ENCODE data around the gene ALG1. TPM values are rescaled to one million over a fixed set of nuclear protein-coding genes. Genes with fewer than 3 reads are reported as not detected.

The ALG1 gene
- total and polyA plus RNA-seq, 2 of the 13 experiments (the other 11 are each of a cell fraction or from before 2014, with no cell fraction given) = 43.3 to 75.6 TPM

DNA sequence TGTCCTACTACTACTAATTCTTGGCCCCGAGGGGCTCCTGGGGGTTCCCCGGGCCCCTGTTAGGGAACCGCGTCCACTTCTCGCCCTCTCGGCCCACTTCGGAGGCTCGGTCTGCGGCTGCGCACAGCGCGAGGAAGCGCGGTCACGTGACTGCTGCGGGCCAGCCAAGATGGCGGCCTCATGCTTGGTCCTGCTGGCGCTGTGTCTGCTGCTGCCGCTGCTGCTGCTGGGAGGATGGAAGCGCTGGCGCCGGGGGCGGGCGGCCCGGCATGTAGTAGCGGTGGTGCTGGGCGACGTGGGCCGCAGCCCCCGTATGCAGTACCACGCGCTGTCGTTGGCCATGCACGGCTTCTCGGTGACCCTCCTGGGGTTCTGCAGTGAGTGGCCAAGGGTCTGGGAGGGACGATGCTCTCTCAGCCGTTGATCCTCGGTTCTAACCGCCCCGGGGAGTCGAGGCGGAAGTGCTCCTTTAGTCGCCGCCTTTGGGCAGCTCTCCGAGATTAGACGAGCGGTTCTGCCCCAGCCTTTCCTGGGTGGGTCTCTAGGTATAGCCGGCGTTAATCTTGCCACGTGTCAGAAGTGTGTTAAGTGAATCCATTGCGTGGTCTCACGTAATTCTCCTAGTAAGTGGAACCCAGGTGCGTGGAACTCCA is at the start of gene ALG1 (continued):
- peak; percentile 84 for TF ChIP-seq AGO2 (optimal IDR thresholded peaks at IDR 0.05; ENCODE audit: low read depth, low read length)
- TF ChIP-seq ZIK1 (CRISPR knock-in tag; IDR thresholded peaks at IDR 0.05; ENCODE audit: borderline replicate concordance, low read depth) = peak; percentile 91
- peak; percentile 88; the same call in 1 of the 2 replicates for TF ChIP-seq ZNF235 (CRISPR knock-in tag; IDR thresholded peaks at IDR 0.05; ENCODE audit: borderline replicate concordance)
- TF ChIP-seq ZNF644 (CRISPR knock-in tag; IDR thresholded peaks at IDR 0.05; ENCODE audit: low read depth) = peak; percentile 97
- TF ChIP-seq, protein P1, sequence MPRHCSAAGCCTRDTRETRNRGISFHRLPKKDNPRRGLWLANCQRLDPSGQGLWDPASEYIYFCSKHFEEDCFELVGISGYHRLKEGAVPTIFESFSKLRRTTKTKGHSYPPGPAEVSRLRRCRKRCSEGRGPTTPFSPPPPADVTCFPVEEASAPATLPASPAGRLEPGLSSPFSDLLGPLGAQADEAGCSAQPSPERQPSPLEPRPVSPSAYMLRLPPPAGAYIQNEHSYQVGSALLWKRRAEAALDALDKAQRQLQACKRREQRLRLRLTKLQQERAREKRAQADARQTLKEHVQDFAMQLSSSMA (CRISPR knock-in tag; IDR thresholded peaks at IDR 0.05) = peak; percentile 95; the same call in 1 of the 2 replicates
- no peak for TF ChIP-seq CREB3 (CRISPR knock-in tag; IDR thresholded peaks at IDR 0.05)
- no peak for TF ChIP-seq ZKSCAN1 (IDR thresholded peaks at IDR 0.05; ENCODE audit: low read length)
- peak; percentile 88 for TF ChIP-seq ZNF441 (CRISPR knock-in tag; IDR thresholded peaks at IDR 0.05; ENCODE audit: borderline replicate concordance)
- TF ChIP-seq, protein P2, sequence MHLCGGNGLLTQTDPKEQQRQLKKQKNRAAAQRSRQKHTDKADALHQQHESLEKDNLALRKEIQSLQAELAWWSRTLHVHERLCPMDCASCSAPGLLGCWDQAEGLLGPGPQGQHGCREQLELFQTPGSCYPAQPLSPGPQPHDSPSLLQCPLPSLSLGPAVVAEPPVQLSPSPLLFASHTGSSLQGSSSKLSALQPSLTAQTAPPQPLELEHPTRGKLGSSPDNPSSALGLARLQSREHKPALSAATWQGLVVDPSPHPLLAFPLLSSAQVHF (CRISPR knock-in tag; IDR thresholded peaks at IDR 0.05) = no peak
- peak; percentile 96 for TF ChIP-seq WIZ (CRISPR knock-in tag; IDR thresholded peaks at IDR 0.05)
- peak; percentile 74; the same call in 1 of the 2 replicates for TF ChIP-seq HMGXB3 (CRISPR knock-in tag; IDR thresholded peaks at IDR 0.05; ENCODE audit: borderline replicate concordance)
- TF ChIP-seq KAT7 (CRISPR knock-in tag; IDR thresholded peaks at IDR 0.05; ENCODE audit: borderline replicate concordance) = peak; percentile 98
- peak; percentile 97 for TF ChIP-seq ZFP91 (CRISPR knock-in tag; IDR thresholded peaks at IDR 0.05; ENCODE audit: borderline replicate concordance)
- TF ChIP-seq ZNF362 (CRISPR knock-in tag; IDR thresholded peaks at IDR 0.05; ENCODE audit: borderline replicate concordance) = no peak; the same call in 1 of the 2 replicates
- peak; percentile 99 for TF ChIP-seq ZNF784 (CRISPR knock-in tag; IDR thresholded peaks at IDR 0.05; ENCODE audit: borderline replicate concordance)
- TF ChIP-seq GTF2F1 (IDR thresholded peaks at IDR 0.05; ENCODE audit: low read length) = peak; percentile 94
- TF ChIP-seq SIN3B (IDR thresholded peaks at IDR 0.05; ENCODE audit: low read length) = peak; percentile 91
- TF ChIP-seq ZNF75D (CRISPR knock-in tag; IDR thresholded peaks at IDR 0.05; ENCODE audit: borderline replicate concordance) = no peak
